GM21515 (cell line): ENCODE data around the gene CRTAC1.

Experiments used
- ATAC-seq: cut with Tn5 transposase; IDR thresholded peaks from one replicate; pipeline ENCODE4 v1.9.1; 2021; ENCODE audit not compliant: unreplicated experiment

Gene CRTAC1

DNA sequence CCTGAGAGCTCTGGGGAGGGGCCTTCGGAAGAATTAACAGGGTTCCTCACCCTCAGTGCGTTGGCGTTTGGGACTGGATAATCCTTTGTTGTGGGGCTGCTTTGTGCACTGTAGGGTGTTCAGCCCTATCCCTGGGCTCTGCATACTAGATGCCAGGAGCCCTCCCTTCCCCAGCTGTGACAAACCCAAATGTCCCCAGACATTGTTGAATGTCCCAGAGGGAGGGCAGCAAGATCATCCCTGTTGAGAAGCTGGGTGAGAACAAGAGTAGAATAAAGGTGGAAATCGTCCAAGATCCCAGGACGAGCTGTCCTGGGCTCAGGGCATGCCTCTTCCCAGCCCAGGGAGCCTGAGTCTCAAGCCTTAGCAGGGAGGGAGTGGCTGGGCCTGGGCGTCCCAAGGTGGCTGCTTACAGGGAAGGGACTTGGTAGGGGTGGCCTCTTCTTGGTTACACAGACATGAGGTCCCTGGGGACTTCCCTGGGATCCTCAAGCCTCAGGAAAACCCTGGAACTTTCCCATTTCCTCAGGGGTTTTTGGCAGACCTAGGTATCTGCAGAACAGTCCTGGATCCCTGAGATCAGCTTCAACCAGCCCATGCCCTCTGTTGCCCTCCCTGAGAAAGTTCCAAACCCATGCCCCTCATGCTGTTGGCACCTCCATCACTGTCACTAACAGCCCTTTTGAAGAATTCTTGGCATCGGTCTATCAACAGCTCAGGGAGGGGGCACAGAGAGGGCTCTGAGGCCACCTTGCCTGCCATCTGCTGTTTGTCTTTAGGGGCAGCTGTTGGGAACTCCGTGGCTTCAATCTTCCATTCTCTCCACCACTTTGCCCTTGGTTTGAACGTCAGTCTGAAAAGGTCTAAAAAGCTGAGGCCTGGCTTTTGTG, 127.0 kb downstream of the CRTAC1 start:
- ATAC-seq: no peak

- ATAC-seq: no peak
These were observed 129.0 kb downstream of the CRTAC1 start for GRCh38 chr10:97901381-97901780.

- ATAC-seq: no peak
These were observed 132.0 kb downstream of the CRTAC1 start for GRCh38 chr10:97898429-97898828.

DNA sequence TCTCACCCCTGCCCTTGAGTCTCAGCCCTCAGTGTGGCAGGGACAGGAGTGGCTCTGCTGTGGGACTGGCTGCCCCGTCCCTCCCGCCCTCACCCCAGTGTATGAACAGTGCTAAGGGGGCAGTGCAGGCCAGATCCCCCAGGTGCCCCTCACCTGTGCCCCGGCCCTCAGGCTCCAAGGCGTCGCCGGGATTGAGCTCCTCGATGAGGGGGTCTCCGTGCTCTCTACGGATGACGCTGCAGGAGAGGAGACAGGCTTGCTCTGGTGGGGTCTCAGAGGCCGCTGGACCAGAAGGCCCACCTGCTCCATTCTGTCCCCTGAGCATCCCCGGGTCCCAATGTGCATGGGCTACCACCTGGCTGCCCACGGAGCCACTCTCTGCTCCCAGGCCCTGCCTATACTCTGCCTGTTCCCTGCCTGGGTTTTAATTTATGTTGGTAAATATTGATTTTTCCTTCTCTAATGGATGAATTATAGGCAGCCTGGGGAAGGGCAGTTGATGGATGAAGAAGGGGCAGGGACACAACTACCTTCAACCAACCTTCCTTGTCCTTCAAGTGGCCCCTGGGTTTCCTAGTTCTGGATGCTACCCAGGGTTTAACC, 133.6 kb downstream of the CRTAC1 start:
- no peak for ATAC-seq

GRCh38 chr10:97895915-97896314, 134.5 kb downstream of the CRTAC1 start:
- no peak for ATAC-seq

GRCh38 chr10:97895084-97895483, 135.3 kb downstream of the CRTAC1 start:
- no peak for ATAC-seq

DNA sequence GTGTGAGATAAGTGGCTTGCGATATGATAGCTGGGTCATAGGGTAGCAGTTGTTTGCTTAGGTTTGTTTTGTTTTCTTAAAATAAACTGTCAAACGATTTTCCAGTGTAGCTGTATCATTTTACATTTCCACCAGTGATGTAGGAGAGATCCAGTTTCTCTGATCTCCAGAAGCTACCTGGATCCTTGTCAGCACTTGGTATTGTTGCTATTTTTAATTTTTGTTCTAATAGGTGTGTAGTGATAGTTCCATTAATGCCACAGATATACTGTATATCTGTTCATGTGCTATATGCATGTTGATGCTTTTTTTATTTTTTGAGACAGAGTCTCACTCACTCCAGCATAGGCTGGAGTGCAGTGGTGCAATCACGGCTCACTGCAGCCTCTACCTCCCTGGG, 136.3 kb downstream of the CRTAC1 start:
- no peak for ATAC-seq

GRCh38 chr10:97892939-97893338, 137.5 kb downstream of the CRTAC1 start:
- no peak for ATAC-seq

DNA sequence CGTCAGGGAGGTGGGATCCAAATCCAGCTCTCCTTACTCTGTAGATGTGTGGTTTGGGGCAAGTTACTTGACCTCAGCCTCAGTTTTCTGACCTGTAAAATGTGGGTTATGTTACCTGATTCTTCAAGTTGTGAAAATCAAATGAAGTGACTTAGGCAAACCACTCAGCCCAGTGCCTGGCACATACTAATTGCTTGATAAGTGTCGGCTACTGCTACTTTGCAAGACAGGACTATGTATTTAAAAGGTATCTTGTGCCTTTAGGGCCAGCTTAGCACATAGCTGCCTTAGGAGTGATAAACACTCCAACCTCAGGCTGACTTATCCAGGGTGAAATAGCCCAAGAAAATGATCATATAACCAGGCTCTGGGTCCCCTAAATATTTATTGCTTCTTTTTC, 137.9 kb downstream of the CRTAC1 start:
- no peak for ATAC-seq

DNA sequence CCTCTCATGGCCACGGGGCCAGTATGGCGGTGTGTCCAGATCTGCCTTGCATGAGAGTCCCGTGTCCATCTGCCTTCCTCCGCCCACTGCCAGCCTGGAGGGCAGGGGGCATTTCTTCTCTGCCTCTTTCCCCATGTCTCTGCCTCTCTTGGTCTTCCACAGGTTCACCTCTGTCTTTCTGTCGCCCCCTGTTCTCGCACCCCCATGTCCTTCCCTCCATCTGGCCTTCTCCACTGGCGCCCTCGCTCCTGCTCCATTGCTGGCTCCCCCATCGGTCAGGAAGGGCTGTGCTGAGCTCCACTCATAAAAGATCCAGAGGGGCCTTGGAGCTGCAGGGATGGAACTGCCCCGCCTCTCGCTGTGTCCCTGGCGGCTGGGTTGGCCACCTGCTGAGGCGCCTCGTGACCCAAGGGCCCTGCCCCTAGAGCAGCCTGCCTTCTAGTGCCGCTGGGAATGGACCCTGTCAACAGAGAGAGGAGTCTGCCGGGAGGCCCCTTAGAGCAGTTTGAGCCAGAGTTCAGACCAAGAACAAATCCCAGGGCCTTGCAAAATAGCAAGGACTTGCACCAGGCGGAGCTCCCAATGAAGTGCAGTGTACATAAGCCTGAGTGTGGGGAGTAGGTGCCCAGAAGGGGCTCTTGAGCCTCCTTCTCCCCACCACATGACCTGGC, 138.8 kb downstream of the CRTAC1 start:
- no peak for ATAC-seq

- ATAC-seq: no peak
These were observed 140.8 kb downstream of the CRTAC1 start for GRCh38 chr10:97889461-97890265.

- no peak for ATAC-seq
These were observed 141.7 kb downstream of the CRTAC1 start for GRCh38 chr10:97888641-97889262.

GRCh38 chr10:97888134-97888533, 142.3 kb downstream of the CRTAC1 start:
- no peak for ATAC-seq

- no peak for ATAC-seq
These were observed 143.0 kb downstream of the CRTAC1 start for GRCh38 chr10:97887399-97887798.

DNA sequence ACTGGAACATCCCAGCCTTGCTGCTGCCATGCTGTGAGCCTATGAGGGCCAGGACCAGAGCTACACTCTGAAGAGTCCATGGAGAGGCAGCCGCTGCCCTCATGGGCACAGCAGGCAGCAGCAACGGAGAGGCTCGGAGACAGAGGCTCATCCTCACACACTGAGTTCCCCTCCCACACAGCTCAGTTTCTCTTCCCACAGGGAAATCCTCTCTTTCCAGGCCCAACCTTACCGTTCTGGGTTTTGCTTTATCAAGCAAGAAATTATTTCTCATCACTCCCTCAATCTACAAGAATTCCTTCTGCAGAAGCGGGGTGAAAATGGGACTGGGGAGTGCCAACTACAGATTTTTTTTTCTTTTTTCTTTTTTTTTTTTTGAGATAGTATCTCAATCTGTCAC, 144.1 kb downstream of the CRTAC1 start:
- no peak for ATAC-seq

DNA sequence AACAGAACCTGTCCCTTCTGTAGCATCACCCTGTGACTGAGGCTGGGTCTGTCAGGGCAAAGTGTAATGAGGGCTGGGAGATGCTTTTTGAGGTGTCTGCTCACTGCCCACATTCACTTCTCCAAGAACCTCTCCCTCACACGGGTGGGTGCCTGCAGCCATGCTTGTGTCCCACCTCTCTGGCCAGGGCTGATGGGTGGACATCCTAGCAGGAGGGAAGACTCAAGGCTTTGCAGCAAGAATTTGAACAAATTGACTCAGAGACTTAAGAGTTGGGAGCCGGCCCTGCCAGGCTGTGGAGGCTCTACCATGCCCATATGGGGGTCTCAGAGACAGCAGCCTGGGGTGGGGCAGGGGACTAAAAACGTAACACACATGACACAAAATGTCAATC, 147.3 kb downstream of the CRTAC1 start:
- ATAC-seq: no peak

DNA sequence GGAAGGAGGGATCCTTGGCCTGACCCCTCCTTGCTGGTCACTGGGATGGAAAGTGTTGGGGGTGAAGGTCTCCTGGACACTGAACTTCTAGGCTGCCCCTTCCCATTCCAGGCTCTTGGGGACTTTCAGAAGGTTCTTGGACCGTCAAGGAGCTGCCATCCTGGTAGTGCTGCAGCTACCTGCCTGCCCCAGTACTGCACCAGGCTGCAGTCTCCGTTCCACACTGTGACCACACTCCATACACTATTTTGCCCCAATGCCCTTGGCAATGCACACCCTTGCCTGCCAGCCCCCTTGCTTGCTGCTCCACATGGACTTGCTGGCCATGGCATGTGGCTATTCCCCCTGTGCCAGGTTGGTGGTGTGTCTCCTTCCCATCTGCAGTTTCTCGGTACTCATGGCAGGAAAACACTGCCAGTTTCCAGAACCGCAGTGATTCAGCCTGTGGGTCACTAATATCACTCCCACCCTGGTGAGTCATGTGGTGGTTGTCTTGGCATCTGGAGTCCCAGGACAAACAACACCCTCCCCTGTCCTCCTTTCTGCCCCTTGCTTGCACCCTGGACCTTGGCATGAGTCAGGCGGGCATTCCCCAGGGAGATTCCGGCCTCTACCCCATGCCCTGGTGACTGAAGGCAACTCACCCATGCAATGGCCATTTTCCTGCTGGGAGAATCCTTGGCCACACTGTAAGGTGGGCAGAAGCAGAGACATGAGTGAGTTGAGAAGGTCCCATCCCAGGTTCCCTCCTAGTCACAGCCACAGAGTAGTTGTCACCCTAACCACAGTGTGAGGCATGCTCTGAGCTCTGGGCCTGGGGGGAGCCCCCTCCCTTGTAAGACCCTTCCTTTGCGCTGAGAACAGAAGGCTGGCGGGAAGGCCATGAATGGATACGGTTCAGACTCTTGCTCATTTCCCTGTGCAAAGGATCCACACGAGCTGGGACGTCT, 148.0 kb downstream of the CRTAC1 start:
- no peak for ATAC-seq

DNA sequence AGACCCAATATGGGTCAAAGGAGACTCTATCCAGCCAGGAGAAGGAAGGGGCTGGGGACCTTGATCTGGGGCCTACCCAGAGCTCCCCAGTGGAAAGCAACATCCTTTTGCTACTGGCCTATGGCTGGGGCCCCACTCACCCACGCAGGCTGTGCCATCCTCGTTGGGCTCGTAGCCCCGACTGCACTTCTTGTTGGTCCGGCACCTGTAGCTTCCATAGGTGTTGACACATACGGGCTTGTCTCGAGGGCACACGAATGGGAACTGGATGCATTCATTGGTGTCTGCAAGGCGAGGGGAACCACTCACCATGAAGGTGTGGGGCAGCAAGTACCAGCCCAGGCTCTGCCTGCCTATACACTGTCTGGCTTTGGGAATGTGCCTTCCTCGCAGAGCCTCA, 150.3 kb downstream of the CRTAC1 start:
- ATAC-seq: no peak

DNA sequence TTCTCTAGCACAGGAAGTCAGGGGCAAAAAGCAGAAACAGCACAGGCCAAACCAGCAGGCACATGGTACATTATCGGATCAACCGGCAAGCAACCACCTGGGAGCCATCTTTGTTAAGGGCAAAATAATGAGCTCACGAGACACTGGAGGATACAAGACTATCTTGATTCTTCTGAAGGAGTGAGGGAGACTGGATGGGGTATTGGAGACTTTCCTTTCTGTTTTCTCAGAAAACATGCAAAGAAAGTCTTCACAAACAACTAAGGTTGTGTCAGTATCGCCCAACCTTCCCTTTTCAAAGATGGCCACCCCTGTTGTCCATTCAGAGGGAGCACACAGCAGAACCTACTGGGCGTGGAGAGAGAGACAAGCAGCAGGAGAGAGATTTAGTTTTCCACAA, 151.2 kb downstream of the CRTAC1 start:
- no peak for ATAC-seq

- ATAC-seq: no peak
These were observed 154.0 kb downstream of the CRTAC1 start for GRCh38 chr10:97876402-97876801.
